DOHH2 (cell line): ENCODE measurements around the gene CEP70.
A peak's percentile ranks its signal among the peaks of the same experiment; 100 is the strongest.
"Not testable (repeated sequence)": the region's sequence is repeated elsewhere in the genome, so short reads cannot be mapped to it uniquely, and the experiment has no call there.

Source experiments
- H3F3A ChIP-seq: fragments of 200-600 bp; sonication (generic), shearing (Covaris generic); 2 replicates; pipeline ENCODE4 v1.6.0; 2016; ENCODE audit warnings: antibody characterized with exemption, mild to moderate bottlenecking; ENCODE audit not compliant: control insufficient read depth, insufficient read depth
- H3K27ac ChIP-seq: fragments of 200-600 bp; sonication (generic); 2 replicates; pipeline ENCODE4 v1.5.1; 2014; ENCODE audit warnings: low read depth, mild to moderate bottlenecking, low read length, moderate library complexity
- H3K27me3 ChIP-seq: fragments of 200-600 bp; sonication (generic); 2 replicates; pipeline ENCODE4 v1.6.1; 2014; ENCODE audit warnings: mild to moderate bottlenecking, low read length, mixed read lengths; ENCODE audit not compliant: control insufficient read depth
- H3K36me3 ChIP-seq: fragments of 200-600 bp; sonication (generic); 2 replicates; pipeline ENCODE4 v1.6.1; 2014; ENCODE audit warnings: mild to moderate bottlenecking, low read length, moderate library complexity, mixed read lengths; ENCODE audit not compliant: control insufficient read depth
- H3K4me1 ChIP-seq: fragments of 200-600 bp; sonication (generic); 2 replicates; pipeline ENCODE4 v1.6.1; 2014; ENCODE audit warnings: mild to moderate bottlenecking, low read length, mixed read lengths; ENCODE audit not compliant: control insufficient read depth
- H3K4me2 ChIP-seq: fragments of 200-600 bp; sonication (generic); 2 replicates; pipeline ENCODE4 v1.6.0; 2014; ENCODE audit warnings: mild to moderate bottlenecking, low read length, moderate library complexity
- H3K4me3 ChIP-seq: fragments of 200-600 bp; sonication (generic); 2 replicates; pipeline ENCODE4 v1.5.1; 2014; ENCODE audit warnings: mild to moderate bottlenecking, low read length, mixed read lengths
- H3K79me2 ChIP-seq: fragments of 200-600 bp; sonication (generic); 2 replicates; pipeline ENCODE4 v1.6.1; 2014; ENCODE audit warnings: mild to moderate bottlenecking, low read length, mixed read lengths; ENCODE audit not compliant: control insufficient read depth
- H3K9me2 ChIP-seq: fragments of 200-600 bp; sonication (generic); replicated peaks from 2 replicates; pipeline ENCODE4 v1.6.1; 2014; ENCODE audit warnings: mild to moderate bottlenecking, low read length, mixed read lengths; ENCODE audit not compliant: control insufficient read depth
- H3K9me3 ChIP-seq: fragments of 200-600 bp; sonication (generic); 2 replicates; pipeline ENCODE4 v1.6.1; 2014; ENCODE audit warnings: antibody characterized with exemption, low read length, mixed read lengths; ENCODE audit not compliant: control insufficient read depth, insufficient read depth
- H4K20me1 ChIP-seq: fragments of 200-600 bp; sonication (generic); 2 replicates; pipeline ENCODE4 v1.6.0; 2014; ENCODE audit warnings: low read depth, mild to moderate bottlenecking, antibody characterized with exemption, low read length, moderate library complexity; ENCODE audit not compliant: control insufficient read depth, insufficient read depth
- EZH2phosphoT487 ChIP-seq: fragments of 200-600 bp; sonication (generic); IDR thresholded peaks from 2 replicates; pipeline ENCODE4 v1.6.1; 2017; ENCODE audit warnings: borderline replicate concordance, mild to moderate bottlenecking, antibody characterized with exemption, low read length, moderate library complexity, mixed read lengths
- TF ChIP-seq, protein P1 (sequence below): fragments of 200-600 bp; sonication (generic); IDR thresholded peaks from one replicate; pipeline ENCODE4 v1.5.1; 2014; ENCODE audit warnings: antibody characterized with exemption, mild to moderate bottlenecking, low read depth, low read length; ENCODE audit not compliant: poor library complexity, severe bottlenecking

The CEP70 gene

DNA sequence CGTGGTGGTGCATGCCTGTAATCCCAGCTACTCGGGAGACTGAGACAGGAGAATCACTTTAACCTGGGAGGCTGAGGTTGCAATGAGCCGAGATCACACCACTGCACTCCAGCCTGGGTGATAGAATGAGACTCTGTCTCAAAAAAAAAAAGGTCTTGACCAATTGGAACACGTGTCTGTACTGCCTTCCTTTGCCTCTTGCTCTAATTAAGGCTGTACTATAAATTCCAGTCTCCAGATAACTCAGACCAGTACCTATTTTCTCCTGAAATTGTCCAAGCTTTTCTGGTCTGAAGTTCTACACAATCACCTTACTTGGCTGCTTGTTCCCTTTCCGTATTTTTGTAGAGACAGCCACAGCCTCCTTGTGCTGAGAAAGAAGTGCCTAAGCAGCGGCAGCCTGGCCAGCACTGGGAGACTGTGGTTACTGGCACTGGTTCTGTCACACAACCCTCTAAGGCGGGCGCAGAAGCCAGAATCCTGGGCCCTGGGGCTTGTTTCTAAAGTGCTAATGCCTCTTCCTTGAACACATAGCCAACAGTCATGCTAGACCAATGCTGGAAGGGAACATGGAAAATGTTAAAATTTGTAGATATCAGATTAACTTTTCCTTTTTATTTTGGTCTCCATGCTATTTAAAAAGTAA, 6.2 kb upstream of the CEP70 start:
- Histone ChIP-seq H4K20me1 (no peaks in the 10 kb centered on the region), H3K4me3 (no peak overlapping the region), H3K9me3 (peaks cover 8% of the 10 kb centered on the region; the same call in 1 of the 2 replicates), H3F3A (no peaks in the 10 kb centered on the region), H3K4me1 (peaks cover 11% of the 10 kb centered on the region), H3K27ac (no peak overlapping the region), H3K36me3 (no peaks in the 10 kb centered on the region), H3K27me3 (no peaks in the 10 kb centered on the region), H3K9me2 (no peaks in the 10 kb centered on the region), H3K79me2 (no peaks in the 10 kb centered on the region), H3K4me2 (no peak overlapping the region)
- no peak for TF ChIP-seq EZH2phosphoT487
- TF ChIP-seq, protein P1, sequence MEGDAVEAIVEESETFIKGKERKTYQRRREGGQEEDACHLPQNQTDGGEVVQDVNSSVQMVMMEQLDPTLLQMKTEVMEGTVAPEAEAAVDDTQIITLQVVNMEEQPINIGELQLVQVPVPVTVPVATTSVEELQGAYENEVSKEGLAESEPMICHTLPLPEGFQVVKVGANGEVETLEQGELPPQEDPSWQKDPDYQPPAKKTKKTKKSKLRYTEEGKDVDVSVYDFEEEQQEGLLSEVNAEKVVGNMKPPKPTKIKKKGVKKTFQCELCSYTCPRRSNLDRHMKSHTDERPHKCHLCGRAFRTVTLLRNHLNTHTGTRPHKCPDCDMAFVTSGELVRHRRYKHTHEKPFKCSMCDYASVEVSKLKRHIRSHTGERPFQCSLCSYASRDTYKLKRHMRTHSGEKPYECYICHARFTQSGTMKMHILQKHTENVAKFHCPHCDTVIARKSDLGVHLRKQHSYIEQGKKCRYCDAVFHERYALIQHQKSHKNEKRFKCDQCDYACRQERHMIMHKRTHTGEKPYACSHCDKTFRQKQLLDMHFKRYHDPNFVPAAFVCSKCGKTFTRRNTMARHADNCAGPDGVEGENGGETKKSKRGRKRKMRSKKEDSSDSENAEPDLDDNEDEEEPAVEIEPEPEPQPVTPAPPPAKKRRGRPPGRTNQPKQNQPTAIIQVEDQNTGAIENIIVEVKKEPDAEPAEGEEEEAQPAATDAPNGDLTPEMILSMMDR, result no peak

DNA sequence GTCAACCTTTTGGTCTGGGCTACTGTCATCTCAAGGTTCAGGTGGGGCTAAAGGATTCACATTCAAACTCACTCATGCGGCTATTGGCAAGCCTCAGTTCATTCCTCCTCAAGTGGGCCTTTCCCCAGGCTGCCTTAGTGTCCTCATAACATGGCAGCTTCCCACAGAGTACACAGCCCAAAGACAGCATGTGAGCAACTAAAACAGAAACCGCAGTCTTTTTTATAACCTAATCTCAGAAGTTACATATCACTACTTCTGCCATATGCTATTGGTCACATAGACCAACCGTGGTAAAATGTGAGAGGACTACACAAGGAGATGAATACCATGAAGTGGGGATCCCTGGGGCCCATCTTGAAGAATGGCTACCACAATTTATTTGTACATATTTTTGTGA, 4.5 kb upstream of the CEP70 start:
- Histone ChIP-seq H3K4me3 (no peak overlapping the region), H3K9me3 (peaks cover 8% of the 10 kb centered on the region; the same call in 1 of the 2 replicates), H3F3A (no peaks in the 10 kb centered on the region), H4K20me1 (no peaks in the 10 kb centered on the region), H3K36me3 (no peaks in the 10 kb centered on the region; the same call in 1 of the 2 replicates), H3K4me1 (peaks cover 23% of the 10 kb centered on the region), H3K79me2 (peaks cover 4% of the 10 kb centered on the region), H3K4me2 (no peak overlapping the region), H3K9me2 (no peaks in the 10 kb centered on the region), H3K27ac (no peak overlapping the region), H3K27me3 (no peaks in the 10 kb centered on the region)
- TF ChIP-seq EZH2phosphoT487, result no peak
- TF ChIP-seq, protein P1, result no peak

DNA sequence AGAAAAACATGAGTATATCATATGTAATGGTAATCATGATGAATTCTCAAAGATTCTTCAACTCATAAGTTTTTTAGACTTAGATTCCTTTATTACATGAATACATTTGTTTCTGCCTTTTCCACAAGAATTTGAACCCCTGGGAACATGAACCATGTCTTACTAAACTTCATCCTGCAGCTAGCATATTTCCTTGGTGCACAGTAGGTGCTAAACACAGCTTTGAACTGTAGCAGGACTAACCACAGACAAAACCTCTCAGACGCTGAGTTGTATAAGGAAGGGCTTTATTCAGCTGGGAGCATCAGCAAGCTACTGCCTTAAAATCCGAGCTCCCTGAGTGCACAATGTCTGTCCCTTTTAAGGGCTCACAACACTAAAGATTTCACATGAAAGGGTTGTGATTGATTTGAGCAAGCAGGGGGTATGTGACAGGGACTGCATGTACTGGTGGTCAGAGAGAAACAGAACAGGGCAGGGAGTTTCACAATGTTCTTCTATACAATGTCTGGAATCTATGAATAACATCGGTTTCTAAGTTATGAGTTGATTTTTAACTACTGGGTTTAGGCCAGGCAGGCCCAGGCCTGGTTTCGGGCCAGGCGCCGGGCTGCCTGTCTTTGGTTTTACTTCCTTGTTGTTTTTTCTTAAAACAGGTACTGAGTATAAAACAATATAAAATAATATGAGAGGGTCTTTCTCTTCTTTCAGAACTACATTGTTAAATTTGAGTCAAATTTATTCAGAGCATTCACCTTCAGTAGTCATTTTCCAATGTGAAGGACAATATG, 3.3 kb upstream of the CEP70 start:
- not testable (repeated sequence) for H3K27me3 ChIP-seq, H4K20me1 ChIP-seq, H3K9me2 ChIP-seq, H3K9me3 ChIP-seq, H3K4me3 ChIP-seq, H3K27ac ChIP-seq, H3F3A ChIP-seq, H3K36me3 ChIP-seq, H3K4me2 ChIP-seq
- H3K79me2 ChIP-seq, result peaks cover 14% of the 10 kb centered on the region
- H3K4me1 ChIP-seq, result peaks cover 33% of the 10 kb centered on the region

DNA sequence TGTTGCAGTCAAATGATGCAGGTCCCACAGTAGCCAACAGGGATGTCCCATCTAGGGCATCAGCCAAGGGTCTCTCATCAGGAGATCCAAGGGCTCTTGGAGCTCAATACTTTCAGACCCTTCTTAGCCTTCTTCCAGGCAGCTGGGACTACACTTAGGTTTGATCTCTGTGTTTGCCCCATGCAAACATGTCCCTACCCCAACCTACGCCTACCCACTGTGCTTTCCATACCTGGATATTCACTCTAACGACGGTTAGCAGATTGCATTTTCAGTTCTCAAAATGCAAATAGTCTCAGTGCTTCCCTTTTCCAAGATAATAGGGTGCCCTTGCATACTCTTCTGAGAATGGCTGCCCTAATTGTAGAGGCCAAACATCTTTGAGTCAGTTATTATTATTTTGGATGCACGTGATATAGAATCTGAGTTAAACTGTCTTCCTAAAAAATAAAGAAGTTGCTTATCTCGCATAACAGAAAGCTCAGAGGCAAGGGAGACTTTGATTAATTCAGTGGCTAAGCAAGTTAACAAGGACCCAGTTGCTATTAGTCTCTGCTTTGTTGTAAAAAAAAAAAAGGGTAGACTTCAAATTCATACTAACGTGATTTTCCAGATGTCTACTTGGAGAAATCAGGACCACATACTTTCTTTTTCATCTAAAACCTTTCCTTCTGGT, 1.0 kb upstream of the CEP70 start:
- H3K4me2 ChIP-seq, result peak overlapping the region; percentile 98
- H3K27ac ChIP-seq, result peak overlapping the region; percentile 84
- H4K20me1 ChIP-seq, result no peaks in the 10 kb centered on the region
- H3K4me1 ChIP-seq, result peaks cover 38% of the 10 kb centered on the region
- peaks cover 18% of the 10 kb centered on the region for H3K79me2 ChIP-seq
- TF ChIP-seq, protein P1, result no peak
- no peak for TF ChIP-seq EZH2phosphoT487
- no peaks in the 10 kb centered on the region for H3F3A ChIP-seq
- no peaks in the 10 kb centered on the region for H3K9me2 ChIP-seq
- no peaks in the 10 kb centered on the region for H3K27me3 ChIP-seq
- no peaks in the 10 kb centered on the region for H3K9me3 ChIP-seq
- H3K4me3 ChIP-seq, result peak overlapping the region; percentile 92
- peaks cover 5% of the 10 kb centered on the region for H3K36me3 ChIP-seq
